OCI-LY3 (cell line): ENCODE measurements around the gene ARHGEF28.

Source experiments
- CTCF ChIP-seq: fragments of 200-600, 300-600 bp; sonication (generic); IDR thresholded peaks from 2 replicates; pipeline ENCODE4 v1.5.1; 2014; ENCODE audit warnings: antibody characterized with exemption, low read length, low read depth
- EZH2phosphoT487 ChIP-seq: fragments of 200-600 bp; shearing (Covaris generic); IDR thresholded peaks from 2 replicates; pipeline ENCODE4 v1.6.1; 2018; ENCODE audit warnings: antibody characterized with exemption, mixed run types, low read depth

DNA sequence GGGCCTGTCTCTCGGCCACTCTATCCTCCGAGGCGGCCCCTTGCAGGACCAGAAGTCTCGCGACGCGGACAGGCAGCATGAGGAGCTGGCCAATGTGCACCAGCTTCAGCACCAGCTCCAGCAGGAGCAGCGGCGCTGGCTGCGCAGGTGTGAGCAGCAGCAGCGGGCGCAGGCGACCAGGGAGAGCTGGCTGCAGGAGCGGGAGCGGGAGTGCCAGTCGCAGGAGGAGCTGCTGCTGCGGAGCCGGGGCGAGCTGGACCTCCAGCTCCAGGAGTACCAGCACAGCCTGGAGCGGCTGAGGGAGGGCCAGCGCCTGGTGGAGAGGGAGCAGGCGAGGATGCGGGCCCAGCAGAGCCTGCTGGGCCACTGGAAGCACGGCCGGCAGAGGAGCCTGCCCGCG, 283.5 kb downstream of the ARHGEF28 start:
- TF ChIP-seq CTCF (no peak), EZH2phosphoT487 (no peak)
